22Rv1 (cell line): ENCODE data around the gene TRMT112.

Experiments used
- CTCF ChIP-seq: fragments of 450-650 bp; IDR thresholded peaks from 2 replicates; pipeline ENCODE4 v1.5.1; 2017; ENCODE audit warnings: mild to moderate bottlenecking
- ZFX ChIP-seq: fragments of 450-650 bp; IDR thresholded peaks from 2 replicates; pipeline ENCODE4 v1.6.1; 2017; ENCODE audit warnings: antibody characterized with exemption, borderline replicate concordance

- TF ChIP-seq CTCF (no peak), ZFX (no peak)
These were observed 3.2 kb upstream of the TRMT112 start for GRCh38 chr11:64320556-64320955.
